Measurements from ENCODE around the gene OSTC. TPM values are rescaled to one million over a fixed set of nuclear protein-coding genes. Genes with fewer than 3 reads are reported as not detected.

Gene OSTC
- total and polyA plus RNA-seq, 9 of the 15 experiments (the other 6 are each of a cell fraction or from before 2014, with no cell fraction given) = 112 to 966 (median 235) TPM

DNA sequence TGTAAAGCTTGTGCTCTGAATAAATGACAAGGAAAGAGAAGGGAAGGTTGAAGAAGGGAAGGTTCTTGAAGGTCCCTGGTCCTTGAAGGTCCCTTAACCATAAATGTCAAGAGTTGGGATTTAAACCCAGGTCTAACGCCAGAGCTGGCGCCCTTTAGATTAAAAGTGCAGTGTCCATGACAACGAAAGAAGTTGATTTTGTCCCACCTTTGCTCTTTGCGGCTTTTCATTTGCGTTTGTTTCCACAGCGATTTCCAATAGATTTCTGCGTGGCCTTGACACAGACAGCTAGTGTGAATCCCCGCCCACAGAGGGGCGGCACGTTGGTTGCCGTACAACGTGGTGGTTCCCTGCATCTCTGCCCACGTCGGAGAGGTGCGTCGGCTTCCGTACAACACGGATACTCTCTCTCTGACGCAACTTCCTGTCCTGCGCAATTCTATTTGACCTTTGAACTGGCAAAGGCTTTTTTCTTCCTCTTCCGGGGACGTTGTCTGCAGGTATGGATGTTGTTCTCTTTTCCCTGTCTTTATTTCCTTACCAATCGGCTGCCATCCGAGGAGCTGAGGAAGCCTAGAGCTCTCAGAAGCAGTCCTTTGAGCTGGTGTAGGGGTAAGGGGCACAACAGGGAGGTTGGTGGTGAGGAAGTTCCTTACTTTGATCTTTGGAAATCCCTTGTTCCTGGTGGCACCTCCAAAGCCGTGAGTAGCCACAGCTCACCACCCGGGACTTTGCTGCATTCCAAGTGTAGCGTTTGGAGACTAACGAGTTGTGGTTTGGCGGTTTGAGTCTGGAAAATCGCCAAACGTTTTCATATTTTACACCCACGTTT, 30.1 kb upstream of the OSTC start, which contains the start of gene RPL34 (continued):
- no peak for TF ChIP-seq PTBP1 (IDR thresholded peaks at IDR 0.05; ENCODE audit: low read depth, low read length)
- no peak for TF ChIP-seq HES1 (IDR thresholded peaks at IDR 0.05; ENCODE audit: low read depth)
- peak; percentile 74 for TF ChIP-seq FOXJ2 (tag; IDR thresholded peaks at IDR 0.05)
- peak; percentile 68 for TF ChIP-seq RBFOX2 (IDR thresholded peaks at IDR 0.05; ENCODE audit: low read depth, low read length)
- no peak for TF ChIP-seq ZNF239 (CRISPR knock-in tag; IDR thresholded peaks at IDR 0.05)
- peak; percentile 81 for TF ChIP-seq CXXC5 (CRISPR knock-in tag; IDR thresholded peaks at IDR 0.05)
- no peak for TF ChIP-seq SRSF3 (IDR thresholded peaks at IDR 0.05; ENCODE audit: insufficient read depth, low read length)
- TF ChIP-seq KDM2B (CRISPR knock-in tag; IDR thresholded peaks at IDR 0.05) = no peak
- TF ChIP-seq DMBX1 (CRISPR knock-in tag; IDR thresholded peaks at IDR 0.05; ENCODE audit: borderline replicate concordance) = no peak
- no peak for TF ChIP-seq CBX3 (IDR thresholded peaks at IDR 0.05; ENCODE audit: borderline replicate concordance in 1 of 2, low read length in 2 of 2)
- no peak for TF ChIP-seq FOXA1 (IDR thresholded peaks at IDR 0.05; ENCODE audit: borderline replicate concordance)
- no peak for TF ChIP-seq CHCHD3 (CRISPR knock-in tag; IDR thresholded peaks at IDR 0.05)
- no peak for TF ChIP-seq ZNF79 (CRISPR knock-in tag; IDR thresholded peaks at IDR 0.05; ENCODE audit: low read depth)
- TF ChIP-seq NR2C1 (IDR thresholded peaks at IDR 0.05) = peak; percentile 99
- TF ChIP-seq NR2C1 (tag; IDR thresholded peaks at IDR 0.05) = peak; percentile 100
- no peak for TF ChIP-seq WHSC1 (IDR thresholded peaks at IDR 0.05; ENCODE audit: low read length)
- TF ChIP-seq SMAD3 (CRISPR knock-in tag; conservative IDR thresholded peaks at IDR 0.05) = no peak
- TF ChIP-seq, protein P1, sequence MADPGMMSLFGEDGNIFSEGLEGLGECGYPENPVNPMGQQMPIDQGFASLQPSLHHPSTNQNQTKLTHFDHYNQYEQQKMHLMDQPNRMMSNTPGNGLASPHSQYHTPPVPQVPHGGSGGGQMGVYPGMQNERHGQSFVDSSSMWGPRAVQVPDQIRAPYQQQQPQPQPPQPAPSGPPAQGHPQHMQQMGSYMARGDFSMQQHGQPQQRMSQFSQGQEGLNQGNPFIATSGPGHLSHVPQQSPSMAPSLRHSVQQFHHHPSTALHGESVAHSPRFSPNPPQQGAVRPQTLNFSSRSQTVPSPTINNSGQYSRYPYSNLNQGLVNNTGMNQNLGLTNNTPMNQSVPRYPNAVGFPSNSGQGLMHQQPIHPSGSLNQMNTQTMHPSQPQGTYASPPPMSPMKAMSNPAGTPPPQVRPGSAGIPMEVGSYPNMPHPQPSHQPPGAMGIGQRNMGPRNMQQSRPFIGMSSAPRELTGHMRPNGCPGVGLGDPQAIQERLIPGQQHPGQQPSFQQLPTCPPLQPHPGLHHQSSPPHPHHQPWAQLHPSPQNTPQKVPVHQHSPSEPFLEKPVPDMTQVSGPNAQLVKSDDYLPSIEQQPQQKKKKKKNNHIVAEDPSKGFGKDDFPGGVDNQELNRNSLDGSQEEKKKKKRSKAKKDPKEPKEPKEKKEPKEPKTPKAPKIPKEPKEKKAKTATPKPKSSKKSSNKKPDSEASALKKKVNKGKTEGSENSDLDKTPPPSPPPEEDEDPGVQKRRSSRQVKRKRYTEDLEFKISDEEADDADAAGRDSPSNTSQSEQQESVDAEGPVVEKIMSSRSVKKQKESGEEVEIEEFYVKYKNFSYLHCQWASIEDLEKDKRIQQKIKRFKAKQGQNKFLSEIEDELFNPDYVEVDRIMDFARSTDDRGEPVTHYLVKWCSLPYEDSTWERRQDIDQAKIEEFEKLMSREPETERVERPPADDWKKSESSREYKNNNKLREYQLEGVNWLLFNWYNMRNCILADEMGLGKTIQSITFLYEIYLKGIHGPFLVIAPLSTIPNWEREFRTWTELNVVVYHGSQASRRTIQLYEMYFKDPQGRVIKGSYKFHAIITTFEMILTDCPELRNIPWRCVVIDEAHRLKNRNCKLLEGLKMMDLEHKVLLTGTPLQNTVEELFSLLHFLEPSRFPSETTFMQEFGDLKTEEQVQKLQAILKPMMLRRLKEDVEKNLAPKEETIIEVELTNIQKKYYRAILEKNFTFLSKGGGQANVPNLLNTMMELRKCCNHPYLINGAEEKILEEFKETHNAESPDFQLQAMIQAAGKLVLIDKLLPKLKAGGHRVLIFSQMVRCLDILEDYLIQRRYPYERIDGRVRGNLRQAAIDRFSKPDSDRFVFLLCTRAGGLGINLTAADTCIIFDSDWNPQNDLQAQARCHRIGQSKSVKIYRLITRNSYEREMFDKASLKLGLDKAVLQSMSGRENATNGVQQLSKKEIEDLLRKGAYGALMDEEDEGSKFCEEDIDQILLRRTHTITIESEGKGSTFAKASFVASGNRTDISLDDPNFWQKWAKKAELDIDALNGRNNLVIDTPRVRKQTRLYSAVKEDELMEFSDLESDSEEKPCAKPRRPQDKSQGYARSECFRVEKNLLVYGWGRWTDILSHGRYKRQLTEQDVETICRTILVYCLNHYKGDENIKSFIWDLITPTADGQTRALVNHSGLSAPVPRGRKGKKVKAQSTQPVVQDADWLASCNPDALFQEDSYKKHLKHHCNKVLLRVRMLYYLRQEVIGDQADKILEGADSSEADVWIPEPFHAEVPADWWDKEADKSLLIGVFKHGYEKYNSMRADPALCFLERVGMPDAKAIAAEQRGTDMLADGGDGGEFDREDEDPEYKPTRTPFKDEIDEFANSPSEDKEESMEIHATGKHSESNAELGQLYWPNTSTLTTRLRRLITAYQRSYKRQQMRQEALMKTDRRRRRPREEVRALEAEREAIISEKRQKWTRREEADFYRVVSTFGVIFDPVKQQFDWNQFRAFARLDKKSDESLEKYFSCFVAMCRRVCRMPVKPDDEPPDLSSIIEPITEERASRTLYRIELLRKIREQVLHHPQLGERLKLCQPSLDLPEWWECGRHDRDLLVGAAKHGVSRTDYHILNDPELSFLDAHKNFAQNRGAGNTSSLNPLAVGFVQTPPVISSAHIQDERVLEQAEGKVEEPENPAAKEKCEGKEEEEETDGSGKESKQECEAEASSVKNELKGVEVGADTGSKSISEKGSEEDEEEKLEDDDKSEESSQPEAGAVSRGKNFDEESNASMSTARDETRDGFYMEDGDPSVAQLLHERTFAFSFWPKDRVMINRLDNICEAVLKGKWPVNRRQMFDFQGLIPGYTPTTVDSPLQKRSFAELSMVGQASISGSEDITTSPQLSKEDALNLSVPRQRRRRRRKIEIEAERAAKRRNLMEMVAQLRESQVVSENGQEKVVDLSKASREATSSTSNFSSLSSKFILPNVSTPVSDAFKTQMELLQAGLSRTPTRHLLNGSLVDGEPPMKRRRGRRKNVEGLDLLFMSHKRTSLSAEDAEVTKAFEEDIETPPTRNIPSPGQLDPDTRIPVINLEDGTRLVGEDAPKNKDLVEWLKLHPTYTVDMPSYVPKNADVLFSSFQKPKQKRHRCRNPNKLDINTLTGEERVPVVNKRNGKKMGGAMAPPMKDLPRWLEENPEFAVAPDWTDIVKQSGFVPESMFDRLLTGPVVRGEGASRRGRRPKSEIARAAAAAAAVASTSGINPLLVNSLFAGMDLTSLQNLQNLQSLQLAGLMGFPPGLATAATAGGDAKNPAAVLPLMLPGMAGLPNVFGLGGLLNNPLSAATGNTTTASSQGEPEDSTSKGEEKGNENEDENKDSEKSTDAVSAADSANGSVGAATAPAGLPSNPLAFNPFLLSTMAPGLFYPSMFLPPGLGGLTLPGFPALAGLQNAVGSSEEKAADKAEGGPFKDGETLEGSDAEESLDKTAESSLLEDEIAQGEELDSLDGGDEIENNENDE (IDR thresholded peaks at IDR 0.05; ENCODE audit: low read depth, low read length) = no peak
